ENCODE measurements around the gene RAB26. TPM values are rescaled to one million over a fixed set of nuclear protein-coding genes. Genes with fewer than 3 reads are reported as not detected.

The RAB26 gene
- total and polyA plus RNA-seq, 2 of the 13 experiments (the other 11 are each of a cell fraction or from before 2014, with no cell fraction given) = 0.86 to 3.6 TPM

- TF ChIP-seq SMAD1 (CRISPR knock-in tag; IDR thresholded peaks at IDR 0.05; ENCODE audit: borderline replicate concordance, low read depth) (peak; percentile 64; the same call in 1 of the 2 replicates), ZNF138 (CRISPR knock-in tag; IDR thresholded peaks at IDR 0.05; ENCODE audit: low read depth) (0 out of 2 replicates have a peak, but pooled peaks have one; percentile 30), ZBTB20 (CRISPR knock-in tag; IDR thresholded peaks at IDR 0.05; ENCODE audit: borderline replicate concordance, low read depth) (peak; percentile 43; the same call in 1 of the 2 replicates), ZBTB40 (IDR thresholded peaks at IDR 0.05) (no peak), ZBTB40 (CRISPR knock-in tag; IDR thresholded peaks at IDR 0.05) (0 out of 2 replicates have a peak, but pooled peaks have one; percentile 20), ZNF333 (CRISPR knock-in tag; IDR thresholded peaks at IDR 0.05; ENCODE audit: borderline replicate concordance) (no peak), LRRFIP1 (CRISPR knock-in tag; conservative IDR thresholded peaks at IDR 0.05) (no peak), HIC2 (CRISPR knock-in tag; IDR thresholded peaks at IDR 0.05; ENCODE audit: low read depth) (peak; percentile 38), RBFOX2 (IDR thresholded peaks at IDR 0.05; ENCODE audit: low read depth, low read length) (peak; percentile 64), ZNF512 (CRISPR knock-in tag; IDR thresholded peaks at IDR 0.05) (0 out of 2 replicates have a peak, but pooled peaks have one; percentile 24), TCF7 (IDR thresholded peaks at IDR 0.05; ENCODE audit: low read depth) (0 out of 2 replicates have a peak, but pooled peaks have one; percentile 10), MED8 (CRISPR knock-in tag; IDR thresholded peaks at IDR 0.05; ENCODE audit: insufficient replicate concordance) (peak; percentile 10)
Measured at GRCh38 chr16:2149630-2150417, 1.4 kb downstream of the RAB26 start (continued).
